Activated naive CD4-positive, alpha-beta T cell treated with anti-CD3 and anti-CD28 coated beads, Interleukin-2, amount 10 ng/mL, durations not matched to agents 7 days and 5 days (primary cell): ENCODE results near the gene SARDH.
A peak's percentile ranks its signal among the peaks of the same experiment; 100 is the strongest.
"Not testable (repeated sequence)": the region's sequence is repeated elsewhere in the genome, so short reads cannot be mapped to it uniquely, and the experiment has no call there.

Experiments used
- CTCF ChIA-PET: fragments of 350-600 bp; sonication (Branson Sonifier 250); formaldehyde crosslinking; loops from one replicate; lab custom pipeline; 2021; ENCODE audit warnings: antibody characterized with exemption; lab: Charles Lee
- DNase-seq: peaks from one replicate; pipeline ENCODE4 v3.0.0-alpha.2; 2020
- H3K27ac Mint-ChIP-seq: one replicate; pipeline ENCODE4 v1.8.0; 2021; ENCODE audit warnings: mild to moderate bottlenecking, moderate library complexity, mixed read lengths
- H3K27me3 Mint-ChIP-seq: one replicate; pipeline ENCODE4 v1.8.0; 2021; ENCODE audit warnings: mild to moderate bottlenecking, mixed read lengths
- H3K36me3 Mint-ChIP-seq: one replicate; pipeline ENCODE4 v1.8.0; 2021; ENCODE audit warnings: mixed read lengths
- H3K4me1 Mint-ChIP-seq: one replicate; pipeline ENCODE4 v1.8.0; 2021; ENCODE audit warnings: mixed read lengths
- H3K4me3 Mint-ChIP-seq: one replicate; pipeline ENCODE4 v1.8.0; 2021; ENCODE audit warnings: mild to moderate bottlenecking, moderate library complexity, mixed read lengths
- H3K9me3 Mint-ChIP-seq: one replicate; pipeline ENCODE4 v1.8.0; 2021; ENCODE audit warnings: mixed read lengths

Gene SARDH

GRCh38 chr9:133684121-133684935 is 53.8 kb downstream of the SARDH start:
- DNase-seq, result no peak
- Mint-ChIP-seq H3K27me3 (no peaks in the 10 kb centered on the region), H3K4me3 (peak overlapping the region; percentile 70), H3K4me1 (peaks cover 37% of the 10 kb centered on the region), H3K9me3 (no peaks in the 10 kb centered on the region), H3K36me3 (no peaks in the 10 kb centered on the region), H3K27ac (peak overlapping the region; percentile 99)
- CTCF ChIA-PET, result interaction anchor here (1.0 to 1.6 kb wide), 6 partner anchors 9 to 98 kb away, joined by 3 to 9 read pairs (median 4); no protein-coding TSS in a partner anchor

GRCh38 chr9:133683586-133684120 is 54.5 kb downstream of the SARDH start:
- Mint-ChIP-seq H3K27ac (peak overlapping the region; percentile 99), H3K4me3 (peak overlapping the region; percentile 70), H3K27me3 (no peaks in the 10 kb centered on the region), H3K36me3 (no peaks in the 10 kb centered on the region), H3K4me1 (peaks cover 41% of the 10 kb centered on the region), H3K9me3 (no peaks in the 10 kb centered on the region)
- DNase-seq, result peak; percentile 81
- CTCF ChIA-PET, result interaction anchor here (1.0 to 1.6 kb wide), 7 partner anchors 10 to 99 kb away, joined by 3 to 9 read pairs (median 3); no protein-coding TSS in a partner anchor

GRCh38 chr9:133682818-133683585 is 55.1 kb downstream of the SARDH start:
- H3K4me3 Mint-ChIP-seq, result peak overlapping the region; percentile 70
- no peak for DNase-seq

GRCh38 chr9:133681658-133682306 is 56.4 kb downstream of the SARDH start:
- DNase-seq, result no peak
- Mint-ChIP-seq H3K27me3 (no peaks in the 10 kb centered on the region), H3K36me3 (no peaks in the 10 kb centered on the region), H3K9me3 (no peaks in the 10 kb centered on the region), H3K4me1 (peaks cover 57% of the 10 kb centered on the region), H3K4me3 (no peak overlapping the region), H3K27ac (peak overlapping the region; percentile 58)
- CTCF ChIA-PET, result no interaction called here

More at GRCh38 chr9:133682818-133683585, 55.1 kb downstream of the SARDH start:
- peak overlapping the region; percentile 99 for H3K27ac Mint-ChIP-seq
- no peaks in the 10 kb centered on the region for H3K27me3 Mint-ChIP-seq
- no peaks in the 10 kb centered on the region for H3K36me3 Mint-ChIP-seq
- peaks cover 47% of the 10 kb centered on the region for H3K4me1 Mint-ChIP-seq
- no peaks in the 10 kb centered on the region for H3K9me3 Mint-ChIP-seq
- CTCF ChIA-PET, result interaction anchor here (1.0 to 1.6 kb wide), 5 partner anchors 11 to 100 kb away, joined by 3 to 9 read pairs (median 3); no protein-coding TSS in a partner anchor

GRCh38 chr9:133680976-133681657 is 57.0 kb downstream of the SARDH start:
- H3K9me3 Mint-ChIP-seq, result no peaks in the 10 kb centered on the region
- DNase-seq, result no peak
- peaks cover 59% of the 10 kb centered on the region for H3K4me1 Mint-ChIP-seq
- H3K36me3 Mint-ChIP-seq, result no peaks in the 10 kb centered on the region
- H3K27me3 Mint-ChIP-seq, result no peaks in the 10 kb centered on the region
- no peak overlapping the region for H3K4me3 Mint-ChIP-seq
- H3K27ac Mint-ChIP-seq, result peak overlapping the region; percentile 69
- CTCF ChIA-PET, result no interaction called here

- H3K4me3 Mint-ChIP-seq, result no peak overlapping the region
- no peaks in the 10 kb centered on the region for H3K9me3 Mint-ChIP-seq
- no peaks in the 10 kb centered on the region for H3K36me3 Mint-ChIP-seq
- no peaks in the 10 kb centered on the region for H3K27me3 Mint-ChIP-seq
- DNase-seq, result no peak
- peak overlapping the region; percentile 69 for H3K27ac Mint-ChIP-seq
- peaks cover 64% of the 10 kb centered on the region for H3K4me1 Mint-ChIP-seq
- CTCF ChIA-PET, result interaction anchor here (1.4 kb wide), 1 partner anchor 21 kb away, joined by 3 read pairs; no protein-coding TSS in a partner anchor
Observed at GRCh38 chr9:133680250-133680975, 57.7 kb downstream of the SARDH start.

GRCh38 chr9:133679466-133680061 is 58.6 kb downstream of the SARDH start:
- no peaks in the 10 kb centered on the region for H3K36me3 Mint-ChIP-seq
- H3K27me3 Mint-ChIP-seq, result no peaks in the 10 kb centered on the region
- DNase-seq, result no peak
- H3K4me3 Mint-ChIP-seq, result no peak overlapping the region
- H3K9me3 Mint-ChIP-seq, result no peaks in the 10 kb centered on the region
- peak overlapping the region; percentile 55 for H3K27ac Mint-ChIP-seq
- CTCF ChIA-PET, result interaction anchor here (1.2 to 1.4 kb wide), 3 partner anchors 22 to 90 kb away, joined by 3 read pairs; no protein-coding TSS in a partner anchor
- H3K4me1 Mint-ChIP-seq, result peaks cover 61% of the 10 kb centered on the region

GRCh38 chr9:133679056-133679455 is 59.1 kb downstream of the SARDH start:
- CTCF ChIA-PET, result interaction anchor here (1.2 to 1.4 kb wide), 3 partner anchors 22 to 90 kb away, joined by 3 read pairs; no protein-coding TSS in a partner anchor
- Mint-ChIP-seq H3K4me1 (peaks cover 57% of the 10 kb centered on the region), H3K9me3 (no peaks in the 10 kb centered on the region), H3K4me3 (no peak overlapping the region), H3K27ac (no peak overlapping the region), H3K27me3 (no peaks in the 10 kb centered on the region), H3K36me3 (no peaks in the 10 kb centered on the region)
- DNase-seq, result no peak

GRCh38 chr9:133677126-133678010 is 60.8 kb downstream of the SARDH start:
- H3K4me3 Mint-ChIP-seq, result no peak overlapping the region
- no peaks in the 10 kb centered on the region for H3K36me3 Mint-ChIP-seq
- CTCF ChIA-PET, result interaction anchor here (0.9 to 1.2 kb wide), 2 partner anchors 15 to 32 kb away, joined by 3 read pairs; no protein-coding TSS in a partner anchor
- peak overlapping the region; percentile 97 for H3K27ac Mint-ChIP-seq
- H3K27me3 Mint-ChIP-seq, result no peaks in the 10 kb centered on the region
- H3K9me3 Mint-ChIP-seq, result no peaks in the 10 kb centered on the region
- H3K4me1 Mint-ChIP-seq, result peaks cover 43% of the 10 kb centered on the region
- DNase-seq, result peak; percentile 82

GRCh38 chr9:133676450-133676849 is 61.7 kb downstream of the SARDH start:
- CTCF ChIA-PET, result interaction anchor here (1.2 kb wide), 1 partner anchor 33 kb away, joined by 3 read pairs; no protein-coding TSS in a partner anchor
- no peak for DNase-seq
- Mint-ChIP-seq H3K4me3 (no peak overlapping the region), H3K27ac (peak overlapping the region; percentile 97), H3K27me3 (no peaks in the 10 kb centered on the region), H3K9me3 (no peaks in the 10 kb centered on the region), H3K4me1 (peaks cover 37% of the 10 kb centered on the region), H3K36me3 (no peaks in the 10 kb centered on the region)

- not testable (repeated sequence) for H3K9me3 Mint-ChIP-seq, H3K36me3 Mint-ChIP-seq, DNase-seq, H3K4me3 Mint-ChIP-seq, H3K27me3 Mint-ChIP-seq
- H3K4me1 Mint-ChIP-seq, result peaks cover 37% of the 10 kb centered on the region
- CTCF ChIA-PET, result interaction anchor here (1.2 kb wide), 1 partner anchor 34 kb away, joined by 3 read pairs; no protein-coding TSS in a partner anchor
- H3K27ac Mint-ChIP-seq, result peak overlapping the region; percentile 97
Observed at GRCh38 chr9:133675796-133676195, 62.4 kb downstream of the SARDH start.
